HepG2 (cell line): ENCODE data around the gene DAB2IP. TPM values are rescaled to one million over a fixed set of nuclear protein-coding genes. Genes with fewer than 3 reads are reported as not detected.

ENCODE experiments used
- BRCA1 ChIP-seq: sonication (generic); formaldehyde crosslinking; IDR thresholded peaks from 2 replicates; pipeline ENCODE4 v1.4.0; 2020; ENCODE audit warnings: missing genetic modification reagents
- CEBPG ChIP-seq: IDR thresholded peaks from 2 replicates; pipeline ENCODE4 v1.6.1; 2016
- CHCHD3 ChIP-seq: sonication (generic); formaldehyde crosslinking; IDR thresholded peaks from 2 replicates; pipeline ENCODE4 v1.8.0; 2022; ENCODE audit warnings: mild to moderate bottlenecking, missing genetic modification reagents, moderate library complexity
- DZIP1 ChIP-seq: sonication (generic); formaldehyde crosslinking; IDR thresholded peaks from 2 replicates; pipeline ENCODE4 v1.5.0; 2020; ENCODE audit warnings: mild to moderate bottlenecking, missing genetic modification reagents
- EHMT2 ChIP-seq: fragments of 200-600 bp; sonication (generic); IDR thresholded peaks from 2 replicates; pipeline ENCODE4 v1.7.0; 2017; ENCODE audit warnings: antibody characterized with exemption, low read depth, low read length, borderline replicate concordance
- ELK4 ChIP-seq: sonication (generic); formaldehyde crosslinking; IDR thresholded peaks from 2 replicates; pipeline ENCODE4 v1.9.0; 2021; ENCODE audit warnings: missing genetic modification reagents, borderline replicate concordance
- HOXA7 ChIP-seq: sonication (generic); formaldehyde crosslinking; IDR thresholded peaks from 2 replicates; pipeline ENCODE4 v1.8.1; 2022; ENCODE audit warnings: mild to moderate bottlenecking, missing genetic modification reagents, moderate library complexity
- JUN ChIP-seq: sonication (generic); formaldehyde crosslinking; IDR thresholded peaks from 2 replicates; pipeline ENCODE4 v1.4.0; 2020; ENCODE audit warnings: mild to moderate bottlenecking, missing genetic modification reagents
- NAIF1 ChIP-seq: sonication (generic); formaldehyde crosslinking; IDR thresholded peaks from 2 replicates; pipeline ENCODE4 v1.5.0; 2020; ENCODE audit warnings: mild to moderate bottlenecking, missing genetic modification reagents, borderline replicate concordance
- NCOA2 ChIP-seq: sonication (generic); formaldehyde crosslinking; IDR thresholded peaks from 2 replicates; pipeline ENCODE4 v1.8.0; 2022; ENCODE audit warnings: inconsistent platforms
- NFE2L1 ChIP-seq: sonication (generic); formaldehyde crosslinking; IDR thresholded peaks from 2 replicates; pipeline ENCODE4 v1.4.0; 2020; ENCODE audit warnings: missing genetic modification reagents, mild to moderate bottlenecking, borderline replicate concordance
- NKX3-1 ChIP-seq: sonication (generic); formaldehyde crosslinking; IDR thresholded peaks from 2 replicates; pipeline ENCODE4 v1.5.0; 2020; ENCODE audit warnings: missing genetic modification reagents
- PHB2 ChIP-seq: fragments of 450-650 bp; IDR thresholded peaks from 2 replicates; pipeline ENCODE4 v1.6.1; 2018; ENCODE audit not compliant: partially characterized antibody
- PPARG ChIP-seq: conservative IDR thresholded peaks from 2 replicates; pipeline ENCODE4 v1.6.1; 2016; ENCODE audit warnings: missing biosample characterization, missing genetic modification reagents
- RFX3 ChIP-seq: IDR thresholded peaks from 2 replicates; pipeline ENCODE4 v1.6.1; 2016; ENCODE audit warnings: missing biosample characterization, missing genetic modification reagents
- SNAI1 ChIP-seq: sonication (generic); formaldehyde crosslinking; IDR thresholded peaks from 2 replicates; pipeline ENCODE4 v1.5.0; 2020; ENCODE audit warnings: mild to moderate bottlenecking, missing genetic modification reagents, borderline replicate concordance
- ZBTB21 ChIP-seq: sonication (generic); formaldehyde crosslinking; IDR thresholded peaks from 2 replicates; pipeline ENCODE4 v1.4.0; 2020; ENCODE audit warnings: missing genetic modification reagents
- ZFP1 ChIP-seq: IDR thresholded peaks from 2 replicates; pipeline ENCODE4 v1.6.1; 2016
- ZFP62 ChIP-seq: sonication (generic); formaldehyde crosslinking; IDR thresholded peaks from 2 replicates; pipeline ENCODE4 v1.4.0; 2020; ENCODE audit warnings: missing genetic modification reagents
- ZNF12 ChIP-seq: sonication (generic); formaldehyde crosslinking; IDR thresholded peaks from 2 replicates; pipeline ENCODE4 v1.5.0; 2020; ENCODE audit warnings: missing genetic modification reagents
- ZNF17 ChIP-seq: sonication (generic); formaldehyde crosslinking; IDR thresholded peaks from 2 replicates; pipeline ENCODE4 v1.5.0; 2020; ENCODE audit warnings: mild to moderate bottlenecking, missing genetic modification reagents
- ZNF256 ChIP-seq: sonication (generic); formaldehyde crosslinking; conservative IDR thresholded peaks from 2 replicates; pipeline ENCODE4 v1.4.0; 2020; ENCODE audit warnings: missing genetic modification reagents
- ZNF614 ChIP-seq: IDR thresholded peaks from 2 replicates; pipeline ENCODE4 v1.6.1; 2018; ENCODE audit warnings: missing biosample characterization, missing genetic modification reagents, inconsistent platforms, borderline replicate concordance
- ZNF773 ChIP-seq: sonication (generic); formaldehyde crosslinking; IDR thresholded peaks from 2 replicates; pipeline ENCODE4 v1.4.0; 2020; ENCODE audit warnings: missing genetic modification reagents, borderline replicate concordance
- ZSCAN20 ChIP-seq: sonication (generic); formaldehyde crosslinking; IDR thresholded peaks from 2 replicates; pipeline ENCODE4 v1.4.0; 2020; ENCODE audit warnings: missing genetic modification reagents, mild to moderate bottlenecking, borderline replicate concordance
- polyA plus RNA-seq, 8 experiments: library from polyadenylated mRNA; depleted of rRNA in 3 of 8; stranded (reverse) in 7 of 8; unstranded in 1 of 8; fragments of >200 nt; fragmentation: Illumina TruSeq in 4 of 8; extraction: Trizol in 4 of 8; gene quantifications; 2 replicates each; pipeline versions ENCODE4 v1.2.1 to v1.2.3, GENCODE V29; 2011 to 2016; ENCODE audit warnings: low read depth in 4 of 8, missing spikeins in 1 of 8, mixed read lengths in 1 of 8; ENCODE audit not compliant: insufficient read depth in 1 of 8
- total RNA-seq, 5 experiments: library from RNA; depleted of rRNA; stranded (reverse); fragments of >200 nt; fragmentation: Illumina TruSeq; extraction: Trizol; gene quantifications; 2 replicates each; pipeline ENCODE4 v1.2.3, GENCODE V29; 2016; ENCODE audit warnings: low read depth in 1 of 5
- TF ChIP-seq, protein P1 (sequence below): sonication (generic); formaldehyde crosslinking; IDR thresholded peaks from 2 replicates; pipeline ENCODE4 v1.5.0; 2020; ENCODE audit warnings: mild to moderate bottlenecking, missing genetic modification reagents
- TF ChIP-seq, protein P2 (sequence below): sonication (generic); formaldehyde crosslinking; IDR thresholded peaks from 2 replicates; pipeline ENCODE4 v1.5.1; 2020; ENCODE audit warnings: missing genetic modification reagents, mild to moderate bottlenecking, borderline replicate concordance

The DAB2IP gene
- total and polyA plus RNA-seq, 2 of the 13 experiments (the other 11 are each of a cell fraction or from before 2014, with no cell fraction given), result 25.3 to 37.9 TPM

GRCh38 chr9:121743441-121744001, 92.1 kb downstream of the DAB2IP start (continued):
- TF ChIP-seq ZNF256 (CRISPR knock-in tag) (0 out of 2 replicates have a peak, but pooled peaks have one; percentile 26), ZFP1 (CRISPR knock-in tag) (peak; percentile 45; the same call in 1 of the 2 replicates), ZNF614 (CRISPR knock-in tag) (no peak), CHCHD3 (CRISPR knock-in tag) (no peak), NCOA2 (CRISPR knock-in tag) (no peak), PPARG (CRISPR knock-in tag) (peak; percentile 25; the same call in 1 of the 2 replicates), NKX3-1 (CRISPR knock-in tag) (0 out of 2 replicates have a peak, but pooled peaks have one; percentile 22), HOXA7 (CRISPR knock-in tag) (no peak), ZNF12 (CRISPR knock-in tag) (no peak), NAIF1 (CRISPR knock-in tag) (no peak), ZFP62 (CRISPR knock-in tag) (no peak), EHMT2 (no peak), ELK4 (CRISPR knock-in tag) (no peak), PHB2 (no peak), NFE2L1 (CRISPR knock-in tag) (no peak), CEBPG (CRISPR knock-in tag) (0 out of 2 replicates have a peak, but pooled peaks have one; percentile 6), DZIP1 (CRISPR knock-in tag) (no peak), BRCA1 (CRISPR knock-in tag) (no peak), ZNF773 (CRISPR knock-in tag) (no peak), JUN (CRISPR knock-in tag) (no peak), ZNF17 (CRISPR knock-in tag) (no peak), SNAI1 (CRISPR knock-in tag) (no peak), ZSCAN20 (CRISPR knock-in tag) (no peak), ZBTB21 (CRISPR knock-in tag) (no peak), RFX3 (CRISPR knock-in tag) (no peak)
- TF ChIP-seq, protein P1, sequence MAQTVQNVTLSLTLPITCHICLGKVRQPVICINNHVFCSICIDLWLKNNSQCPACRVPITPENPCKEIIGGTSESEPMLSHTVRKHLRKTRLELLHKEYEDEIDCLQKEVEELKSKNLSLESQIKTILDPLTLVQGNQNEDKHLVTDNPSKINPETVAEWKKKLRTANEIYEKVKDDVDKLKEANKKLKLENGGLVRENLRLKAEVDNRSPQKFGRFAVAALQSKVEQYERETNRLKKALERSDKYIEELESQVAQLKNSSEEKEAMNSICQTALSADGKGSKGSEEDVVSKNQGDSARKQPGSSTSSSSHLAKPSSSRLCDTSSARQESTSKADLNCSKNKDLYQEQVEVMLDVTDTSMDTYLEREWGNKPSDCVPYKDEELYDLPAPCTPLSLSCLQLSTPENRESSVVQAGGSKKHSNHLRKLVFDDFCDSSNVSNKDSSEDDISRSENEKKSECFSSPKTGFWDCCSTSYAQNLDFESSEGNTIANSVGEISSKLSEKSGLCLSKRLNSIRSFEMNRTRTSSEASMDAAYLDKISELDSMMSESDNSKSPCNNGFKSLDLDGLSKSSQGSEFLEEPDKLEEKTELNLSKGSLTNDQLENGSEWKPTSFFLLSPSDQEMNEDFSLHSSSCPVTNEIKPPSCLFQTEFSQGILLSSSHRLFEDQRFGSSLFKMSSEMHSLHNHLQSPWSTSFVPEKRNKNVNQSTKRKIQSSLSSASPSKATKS (CRISPR knock-in tag), result no peak
- TF ChIP-seq, protein P2, sequence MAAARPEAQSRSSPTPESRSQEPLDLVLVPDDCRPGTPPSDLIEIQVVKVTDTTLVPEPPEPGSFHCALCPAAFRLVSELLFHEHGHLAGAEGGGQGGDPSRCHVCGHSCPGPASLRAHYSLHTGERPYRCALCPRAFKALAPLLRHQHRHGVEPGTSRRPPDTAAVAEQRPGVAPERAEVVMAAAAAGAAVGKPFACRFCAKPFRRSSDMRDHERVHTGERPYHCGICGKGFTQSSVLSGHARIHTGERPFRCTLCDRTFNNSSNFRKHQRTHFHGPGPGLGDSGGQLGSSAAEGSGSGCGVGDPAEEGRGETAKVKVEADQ (CRISPR knock-in tag), result no peak
